ACC112 (cell line): Measurements from ENCODE around the gene PIEZO1.

Experiments
- H2AFZ ChIP-seq: fragments of 200-600 bp; sonication (generic); one replicate; pipeline ENCODE4 v1.6.0; 2017; ENCODE audit warnings: antibody characterized with exemption, low read length; ENCODE audit not compliant: unreplicated experiment
- H3K27ac ChIP-seq: fragments of 200-600 bp; sonication (generic); 2 replicates; pipeline ENCODE4 v1.5.1; 2014; ENCODE audit warnings: low read depth, mild to moderate bottlenecking, antibody characterized with exemption, low read length, moderate library complexity
- H3K27me3 ChIP-seq: fragments of 200-600 bp; sonication (generic); 2 replicates; pipeline ENCODE4 v1.6.1; 2014; ENCODE audit warnings: mild to moderate bottlenecking, antibody characterized with exemption, low read length, moderate library complexity, mixed read lengths; ENCODE audit not compliant: insufficient read depth
- H3K36me3 ChIP-seq: fragments of 200-600 bp; sonication (generic); 2 replicates; pipeline ENCODE4 v1.6.1; 2016; ENCODE audit warnings: mild to moderate bottlenecking, antibody characterized with exemption, low read length, moderate library complexity, mixed read lengths; ENCODE audit not compliant: insufficient read depth
- H3K4me1 ChIP-seq: fragments of 200-600 bp; sonication (generic); one replicate; pipeline ENCODE4 v1.6.1; 2016; ENCODE audit warnings: low read length, mixed read lengths; ENCODE audit not compliant: insufficient read depth, unreplicated experiment, control insufficient read depth
- H3K4me3 ChIP-seq: fragments of 200-600 bp; sonication (generic); 2 replicates; pipeline ENCODE4 v1.5.1; 2014; ENCODE audit warnings: mild to moderate bottlenecking, low read depth, low read length
- H3K79me2 ChIP-seq: fragments of 200-600 bp; sonication (generic); one replicate; pipeline ENCODE4 v1.6.0; 2016; ENCODE audit warnings: low read length; ENCODE audit not compliant: control insufficient read depth, unreplicated experiment, insufficient read depth

The PIEZO1 gene

DNA sequence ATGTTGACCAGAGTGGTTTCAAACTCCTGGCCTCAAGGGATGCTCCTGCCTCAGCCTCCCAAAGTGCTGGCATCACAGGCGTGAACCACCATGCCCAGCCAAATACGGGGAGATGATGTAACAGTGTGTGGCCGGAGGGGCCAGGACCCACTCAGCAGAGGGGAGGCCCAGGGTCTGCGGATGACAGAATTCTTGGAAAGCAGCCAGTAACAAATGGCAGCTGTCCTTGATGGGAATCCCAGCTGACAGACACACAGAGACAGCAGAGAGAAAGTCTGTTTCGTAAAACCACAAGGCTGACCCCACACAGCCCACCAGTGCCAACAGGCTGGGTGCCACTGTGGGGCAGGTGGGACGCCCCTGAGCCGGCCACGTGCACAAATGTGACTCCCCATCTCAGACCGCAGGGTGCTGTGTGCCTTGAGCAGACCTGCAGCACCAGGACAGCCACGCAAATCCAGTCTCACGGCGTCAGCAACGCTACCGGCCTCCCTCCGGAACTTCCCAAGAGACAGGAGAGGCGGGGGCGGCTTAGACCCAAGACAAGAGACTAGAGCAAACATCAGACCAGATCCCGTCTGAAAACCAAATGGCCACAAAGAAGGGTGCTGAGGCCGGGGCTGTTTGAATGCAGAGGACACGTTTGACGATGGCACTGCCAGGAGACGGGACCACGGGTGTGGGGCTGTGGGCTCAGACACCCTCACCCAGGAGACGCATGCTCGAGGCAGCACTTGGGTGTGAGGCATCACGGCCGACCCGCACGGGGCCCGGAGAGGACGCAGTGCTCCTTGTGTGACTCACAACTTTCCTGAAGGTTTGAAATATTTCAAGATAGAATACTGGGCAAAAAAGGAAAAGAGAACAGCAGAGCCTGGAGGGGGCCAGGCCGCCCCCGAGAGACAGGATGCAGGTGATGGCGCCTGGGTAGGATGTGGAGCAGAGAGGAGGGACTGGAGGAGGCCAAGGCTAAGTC, 54.1 kb downstream of the PIEZO1 start:
- Histone ChIP-seq H3K27ac (no peak overlapping the region), H3K4me1 (no peaks in the 10 kb centered on the region), H3K4me3 (no peak overlapping the region), H3K36me3 (peaks cover 14% of the 10 kb centered on the region; the same call in 1 of the 2 replicates), H3K79me2 (no peaks in the 10 kb centered on the region), H2AFZ (no peak overlapping the region), H3K27me3 (no peaks in the 10 kb centered on the region)

DNA sequence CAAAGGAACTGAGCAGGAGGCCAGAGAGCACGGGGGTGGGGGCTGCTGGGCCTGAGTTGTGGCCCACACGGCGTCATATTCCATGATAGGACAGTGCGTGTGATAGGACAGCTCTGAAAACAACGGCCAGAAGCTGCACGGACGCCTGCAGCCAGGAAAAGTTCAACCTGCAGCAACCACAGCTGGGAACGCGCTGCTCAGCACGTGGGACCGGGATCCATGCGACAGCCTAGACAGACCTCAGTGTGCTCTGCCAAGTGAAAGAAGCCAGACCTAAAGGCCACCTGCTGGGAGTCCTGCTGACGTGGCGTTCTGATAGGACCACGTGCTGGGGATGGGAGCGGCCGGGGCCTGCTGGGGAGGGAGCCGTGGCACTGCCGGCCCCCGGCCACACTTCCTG, 57.1 kb downstream of the PIEZO1 start:
- Histone ChIP-seq H2AFZ (no peak overlapping the region), H3K4me3 (no peak overlapping the region), H3K36me3 (peaks cover 19% of the 10 kb centered on the region; the same call in 1 of the 2 replicates), H3K27ac (no peak overlapping the region), H3K4me1 (no peaks in the 10 kb centered on the region), H3K79me2 (no peaks in the 10 kb centered on the region), H3K27me3 (no peaks in the 10 kb centered on the region)

DNA sequence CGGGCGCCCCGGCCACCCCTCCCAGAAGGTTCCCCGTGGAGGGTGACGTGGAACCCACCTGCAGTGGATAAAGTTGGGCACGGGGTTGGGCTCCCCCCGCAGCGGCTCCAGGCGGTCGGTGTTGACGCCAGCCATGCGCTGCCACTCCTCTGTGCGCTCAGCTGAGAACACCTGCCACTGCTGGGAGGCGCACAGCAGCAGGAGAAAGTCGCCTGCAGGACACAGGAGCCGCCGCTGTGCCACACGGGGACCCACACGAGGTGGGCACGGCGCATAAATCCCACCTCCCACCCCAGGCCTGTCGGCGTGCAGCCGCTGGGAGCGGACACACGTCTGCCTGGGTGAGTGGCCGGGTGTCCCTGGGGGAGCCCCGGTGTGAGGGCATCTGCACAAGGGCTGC, 58.0 kb downstream of the PIEZO1 start:
- Histone ChIP-seq H2AFZ (no peak overlapping the region), H3K27ac (no peak overlapping the region), H3K36me3 (peaks cover 19% of the 10 kb centered on the region; the same call in 1 of the 2 replicates), H3K79me2 (no peaks in the 10 kb centered on the region), H3K27me3 (no peaks in the 10 kb centered on the region), H3K4me3 (no peak overlapping the region), H3K4me1 (no peaks in the 10 kb centered on the region)

DNA sequence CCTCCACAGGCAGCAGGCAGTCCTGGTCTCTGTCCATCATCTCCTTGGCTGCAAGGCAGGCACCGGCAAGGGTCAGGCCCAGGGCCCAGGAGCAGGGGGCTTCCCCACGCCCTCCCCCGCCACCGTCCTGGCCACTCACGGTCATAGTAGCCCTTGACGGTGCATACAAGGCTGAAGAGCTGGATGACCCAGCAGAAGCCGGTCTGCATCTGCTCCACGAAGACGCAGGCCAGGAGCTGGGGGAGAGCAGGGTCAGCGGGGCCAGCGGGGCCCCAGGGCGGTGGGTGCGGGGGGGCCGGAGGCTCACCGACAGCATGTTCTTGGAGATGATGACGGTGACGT, 58.6 kb downstream of the PIEZO1 start:
- H3K36me3 ChIP-seq, result peaks cover 20% of the 10 kb centered on the region; the same call in 1 of the 2 replicates
- H3K4me3 ChIP-seq, result no peak overlapping the region
- no peaks in the 10 kb centered on the region for H3K27me3 ChIP-seq
- H3K4me1 ChIP-seq, result no peaks in the 10 kb centered on the region
- H3K79me2 ChIP-seq, result no peaks in the 10 kb centered on the region
- no peak overlapping the region for H3K27ac ChIP-seq
- H2AFZ ChIP-seq, result no peak overlapping the region

DNA sequence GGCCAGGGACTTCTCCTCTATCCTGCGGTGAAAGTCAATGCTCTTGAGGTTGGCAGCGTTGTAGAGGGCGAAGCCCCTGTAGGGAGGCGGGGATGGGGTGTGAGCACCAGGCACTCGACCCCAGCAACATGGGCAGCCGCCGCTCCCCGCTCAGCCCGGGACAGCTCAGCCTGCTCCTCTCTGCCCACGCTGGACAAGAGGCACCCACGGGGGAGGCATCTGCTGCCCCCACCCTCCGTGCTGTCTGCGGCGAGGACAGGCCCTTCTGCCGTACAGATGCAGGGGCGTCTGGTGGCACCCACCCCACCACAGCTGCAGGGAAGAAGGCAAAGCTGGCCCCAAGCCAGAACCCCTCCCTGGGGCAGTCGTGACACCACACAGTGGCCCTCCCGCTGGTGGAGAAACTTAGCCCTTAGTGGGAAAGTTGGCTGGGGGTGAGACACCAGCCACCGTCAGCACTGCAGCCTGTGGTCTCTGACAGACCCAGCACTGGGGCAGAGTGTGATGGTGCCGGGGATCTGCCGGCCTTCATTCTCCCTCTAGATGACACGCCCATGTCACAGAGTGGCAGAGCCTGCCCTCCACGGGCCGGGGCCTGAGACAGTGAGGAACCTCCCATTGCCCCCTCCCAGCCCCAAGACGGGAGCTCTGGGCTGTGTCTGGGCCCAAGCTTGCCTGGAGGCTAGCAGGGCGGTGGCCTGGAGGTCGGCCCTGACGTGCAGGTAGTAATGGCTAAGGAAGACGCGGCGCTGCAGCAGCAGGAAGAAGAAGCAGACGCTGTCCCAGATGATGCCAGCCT, 59.2 kb downstream of the PIEZO1 start:
- no peak overlapping the region for H2AFZ ChIP-seq
- peaks cover 20% of the 10 kb centered on the region; the same call in 1 of the 2 replicates for H3K36me3 ChIP-seq
- no peaks in the 10 kb centered on the region for H3K79me2 ChIP-seq
- no peaks in the 10 kb centered on the region for H3K27me3 ChIP-seq
- no peak overlapping the region for H3K4me3 ChIP-seq
- no peaks in the 10 kb centered on the region for H3K4me1 ChIP-seq
- H3K27ac ChIP-seq, result no peak overlapping the region

DNA sequence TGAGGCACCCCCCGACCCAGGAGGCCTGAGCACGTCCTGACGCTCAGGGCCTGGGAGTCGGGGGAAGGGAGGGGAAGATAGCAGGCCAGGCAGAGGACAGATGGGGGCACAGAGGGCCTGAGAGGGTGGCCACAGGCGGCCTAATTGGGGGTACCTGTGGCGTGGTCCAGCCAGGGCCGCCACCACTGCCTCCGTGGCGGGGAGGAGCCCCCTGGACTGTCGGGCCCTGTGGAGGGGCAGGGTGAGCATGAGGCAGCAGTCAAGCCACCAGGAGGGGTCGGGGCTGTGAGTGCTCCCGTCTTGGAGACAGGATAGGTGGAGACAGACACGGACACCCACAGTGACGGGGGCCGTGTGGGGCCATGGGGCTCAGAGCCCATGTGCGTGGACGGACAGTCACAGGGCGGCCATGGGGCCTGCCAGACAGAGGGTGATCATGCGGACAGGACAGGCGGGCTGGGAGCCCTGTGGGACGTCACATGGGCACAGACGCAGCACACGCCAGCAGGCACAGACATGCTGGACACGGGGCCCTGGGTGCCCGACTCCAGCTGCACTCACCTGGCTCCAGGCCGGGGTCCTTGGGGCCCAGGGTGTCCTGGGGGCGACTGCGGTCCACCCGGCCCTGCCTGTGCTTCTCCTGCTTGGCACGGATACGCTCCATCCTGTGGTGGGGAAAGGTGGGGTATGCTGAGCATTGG, 60.0 kb downstream of the PIEZO1 start:
- Histone ChIP-seq H2AFZ (no peak overlapping the region), H3K27ac (no peak overlapping the region), H3K79me2 (no peaks in the 10 kb centered on the region), H3K4me1 (no peaks in the 10 kb centered on the region), H3K27me3 (no peaks in the 10 kb centered on the region), H3K36me3 (peaks cover 23% of the 10 kb centered on the region; the same call in 1 of the 2 replicates), H3K4me3 (no peak overlapping the region)

DNA sequence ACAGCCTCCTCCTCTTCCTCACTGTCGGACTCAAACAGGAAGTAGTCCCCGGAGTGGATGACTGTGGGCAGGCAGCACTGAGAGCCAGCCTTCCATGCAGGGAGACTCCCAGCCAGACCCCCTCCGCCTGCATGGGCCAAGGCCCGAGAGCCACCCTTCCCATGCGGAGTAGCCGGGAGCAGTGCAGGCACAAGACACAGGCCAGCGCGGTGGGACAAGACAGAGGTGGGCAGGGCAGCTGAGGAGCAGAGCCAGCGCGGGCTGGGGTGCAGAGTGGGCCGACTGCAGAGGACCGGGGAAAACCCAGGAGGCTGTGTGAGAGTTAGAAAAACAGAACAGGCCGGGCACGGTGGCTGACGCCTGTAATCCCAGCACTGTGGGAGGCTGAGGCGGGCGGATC, 61.1 kb downstream of the PIEZO1 start:
- H3K36me3 ChIP-seq, result peaks cover 23% of the 10 kb centered on the region; the same call in 1 of the 2 replicates
- no peaks in the 10 kb centered on the region for H3K27me3 ChIP-seq
- H3K79me2 ChIP-seq, result no peaks in the 10 kb centered on the region
- no peaks in the 10 kb centered on the region for H3K4me1 ChIP-seq
- no peak overlapping the region for H2AFZ ChIP-seq
- no peak overlapping the region for H3K4me3 ChIP-seq
- no peak overlapping the region for H3K27ac ChIP-seq

DNA sequence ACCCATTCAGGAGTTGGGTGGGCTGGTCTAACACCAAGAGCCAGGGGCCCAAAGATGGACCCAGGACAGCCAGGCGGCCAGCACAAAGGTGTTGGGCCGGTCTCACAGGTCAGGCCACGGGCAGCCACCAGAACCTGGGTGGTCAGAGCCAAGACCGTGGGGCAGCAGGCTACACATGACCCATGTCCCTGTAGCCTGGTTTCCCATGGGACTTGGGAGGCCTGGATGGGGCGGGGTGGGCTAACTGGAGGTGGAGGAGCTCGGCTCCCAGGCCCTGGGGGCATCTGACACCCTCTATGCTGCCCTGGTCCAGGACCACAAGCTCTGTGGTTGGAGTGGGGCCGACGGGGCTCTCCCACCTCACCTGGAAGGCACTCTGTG, 61.5 kb downstream of the PIEZO1 start:
- Histone ChIP-seq H3K27me3 (no peaks in the 10 kb centered on the region), H3K27ac (no peak overlapping the region), H3K79me2 (no peaks in the 10 kb centered on the region), H3K36me3 (peaks cover 27% of the 10 kb centered on the region; the same call in 1 of the 2 replicates), H3K4me1 (no peaks in the 10 kb centered on the region), H2AFZ (no peak overlapping the region), H3K4me3 (no peak overlapping the region)

DNA sequence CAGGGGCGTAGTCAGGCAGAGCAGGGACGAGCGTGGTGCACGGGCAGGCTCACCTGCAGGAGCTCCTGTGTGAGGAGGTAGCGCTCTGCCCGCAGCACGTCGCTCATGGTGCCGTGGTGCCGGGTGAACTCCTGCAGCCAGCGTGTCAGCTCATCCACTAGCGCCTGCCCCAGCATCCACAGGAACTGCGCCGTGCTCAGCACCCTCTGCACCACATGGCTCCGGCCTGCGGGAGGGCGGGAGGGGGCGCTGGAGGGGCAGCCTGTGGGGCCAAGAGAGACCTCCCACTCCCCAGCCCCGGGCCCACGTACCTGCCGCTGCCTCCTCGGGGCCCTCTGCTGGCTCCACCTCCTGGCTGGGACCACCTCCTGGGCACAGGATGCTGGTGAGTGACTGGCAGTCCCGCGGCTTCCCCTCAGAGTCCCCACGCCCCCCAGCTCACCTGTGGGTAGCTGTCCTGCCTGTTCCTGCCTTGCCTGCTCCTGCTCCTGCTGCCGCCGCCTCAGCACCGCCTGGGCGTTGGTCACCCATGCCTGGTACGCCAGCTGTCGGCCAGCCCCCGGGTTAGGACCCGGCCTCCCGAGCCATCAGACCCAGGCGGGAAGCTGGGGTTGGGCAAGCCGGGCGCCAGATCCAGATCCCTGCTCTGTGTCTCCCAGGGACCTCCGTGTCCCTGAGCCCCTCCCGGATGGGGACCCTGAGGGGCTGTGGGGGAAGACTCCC, 62.1 kb downstream of the PIEZO1 start:
- no peaks in the 10 kb centered on the region for H3K4me1 ChIP-seq

More for the DNA sequence above, 62.1 kb downstream of the PIEZO1 start:
- H3K79me2 ChIP-seq, result no peaks in the 10 kb centered on the region
- H3K27me3 ChIP-seq, result no peaks in the 10 kb centered on the region
- H3K27ac ChIP-seq, result no peak overlapping the region
- peaks cover 27% of the 10 kb centered on the region; the same call in 1 of the 2 replicates for H3K36me3 ChIP-seq
- no peak overlapping the region for H3K4me3 ChIP-seq
- no peak overlapping the region for H2AFZ ChIP-seq
